T-cell (primary cell): Measurements from ENCODE around the gene NSG2. TPM values are rescaled to one million over a fixed set of nuclear protein-coding genes. Genes with fewer than 3 reads are reported as not detected.

Experiments used
- ATAC-seq, 4 experiments: fragments of 200-7000 bp in 3 of 4; fragments of 150-1000 bp in 1 of 4; cut with Tn5 transposase; replicated peaks in 1 of 4; 1 replicate in 3 of 4; 2 replicates in 1 of 4; pipeline ENCODE4 v1.10.0; 2021; ENCODE audit warnings: moderate library complexity in 3 of 4, mild to moderate bottlenecking in 2 of 4, moderate number of reproducible peaks in 1 of 4
- CTCF ChIA-PET, 2 donors: fragments of 300-600 bp; sonication (Branson Sonifier 250); formaldehyde crosslinking; loops; one replicate each; lab custom pipeline; 2022; ENCODE audit warnings: antibody characterized with exemption in 2 of 2; lab: Charles Lee
- POLR2A ChIA-PET, 2 donors: fragments of 300-600 bp; sonication (Branson Sonifier 250); formaldehyde crosslinking; loops; one replicate each; lab custom pipeline; 2022; ENCODE audit warnings: antibody characterized with exemption in 2 of 2; lab: Charles Lee
- DNase-seq, 35 experiments: peaks; one replicate each; pipeline versions ENCODE4 v3.0.0 to v3.0.0-alpha.2; 2013 to 2023
- H3K27ac ChIP-seq: one replicate; pipeline ENCODE4 v1.5.1; 2013; ENCODE audit warnings: low read length
- H3K27me3 ChIP-seq, 2 experiments: replicated peaks in 1 of 2; 1 replicate in 1 of 2; 2 replicates in 1 of 2; pipeline versions ENCODE4 v1.6.1 to v1.7.0; 2013; ENCODE audit warnings: low read length in 1 of 2, mixed read lengths in 1 of 2; ENCODE audit not compliant: control insufficient read depth in 2 of 2, insufficient read depth in 2 of 2; ENCODE audit errors: extremely low read depth in 1 of 2
- H3K36me3 ChIP-seq, 2 donors: 1 replicate in 1 of 2; 2 replicates in 1 of 2; pipeline versions ENCODE4 v1.6.1 to v1.7.0; 2013; ENCODE audit warnings: low read length in 1 of 2; ENCODE audit not compliant: control insufficient read depth in 2 of 2, insufficient read depth in 1 of 2; ENCODE audit errors: extremely low read depth in 1 of 2
- H3K4me1 ChIP-seq, 2 experiments: 1 replicate in 1 of 2; 2 replicates in 1 of 2; pipeline versions ENCODE4 v1.6.1 to v1.7.0; 2013; ENCODE audit warnings: low read length in 2 of 2, mixed read lengths in 1 of 2; ENCODE audit not compliant: insufficient read depth in 2 of 2, control insufficient read depth in 1 of 2; ENCODE audit errors: extremely low read depth in 1 of 2
- H3K4me3 ChIP-seq, 2 donors: 1 replicate in 1 of 2; 2 replicates in 1 of 2; pipeline versions ENCODE4 v1.5.1 to v1.7.0; 2013; ENCODE audit warnings: mild to moderate bottlenecking in 2 of 2, low read length in 1 of 2, moderate library complexity in 1 of 2; ENCODE audit not compliant: control insufficient read depth in 1 of 2; ENCODE audit errors: extremely low read depth in 1 of 2
- H3K9me3 ChIP-seq: 2 replicates; pipeline ENCODE4 v1.7.0; 2013
- H3K27ac Mint-ChIP-seq, 2 donors: one replicate each; pipeline ENCODE4 v1.8.0; 2020 to 2021; ENCODE audit warnings: mild to moderate bottlenecking in 2 of 2, mixed read lengths in 2 of 2
- H3K27me3 Mint-ChIP-seq, 2 donors: one replicate each; pipeline ENCODE4 v1.8.0; 2021 to 2022; ENCODE audit warnings: mixed read lengths in 2 of 2
- H3K36me3 Mint-ChIP-seq: one replicate; pipeline ENCODE4 v1.8.0; 2021; ENCODE audit warnings: mixed read lengths
- H3K4me1 Mint-ChIP-seq, 3 donors: one replicate each; pipeline ENCODE4 v1.8.0; 2020 to 2022; ENCODE audit warnings: mixed read lengths in 3 of 3, mild to moderate bottlenecking in 1 of 3
- H3K4me3 Mint-ChIP-seq, 3 donors: one replicate each; pipeline ENCODE4 v1.8.0; 2020 to 2022; ENCODE audit warnings: mild to moderate bottlenecking in 3 of 3, mixed read lengths in 3 of 3, moderate library complexity in 3 of 3
- H3K9me3 Mint-ChIP-seq, 3 donors: one replicate each; pipeline ENCODE4 v1.8.0; 2020 to 2022; ENCODE audit warnings: mixed read lengths in 3 of 3
- WGBS: methylation state at CpG from one replicate; pipeline ENCODE4 v1.1.5; 2013; ENCODE audit warnings: missing lambda C conversion rate; ENCODE audit not compliant: insufficient coverage; 5-methylcytosine and 5-hydroxymethylcytosine counted together
- total RNA-seq, 35 experiments: library from RNA in 6 of 35; stranded (reverse) in 6 of 35; fragments of 120-200 nt in 1 of 35; gene quantifications; one replicate each; pipeline versions ENCODE4 v1.2.1 to v1.2.4 and lab custom pipeline; 2013 to 2026

The NSG2 gene
- total RNA-seq, 5 donors from 2014 or later (not counting 1 experiment from before 2014, with no cell fraction given), result not detected

DNA sequence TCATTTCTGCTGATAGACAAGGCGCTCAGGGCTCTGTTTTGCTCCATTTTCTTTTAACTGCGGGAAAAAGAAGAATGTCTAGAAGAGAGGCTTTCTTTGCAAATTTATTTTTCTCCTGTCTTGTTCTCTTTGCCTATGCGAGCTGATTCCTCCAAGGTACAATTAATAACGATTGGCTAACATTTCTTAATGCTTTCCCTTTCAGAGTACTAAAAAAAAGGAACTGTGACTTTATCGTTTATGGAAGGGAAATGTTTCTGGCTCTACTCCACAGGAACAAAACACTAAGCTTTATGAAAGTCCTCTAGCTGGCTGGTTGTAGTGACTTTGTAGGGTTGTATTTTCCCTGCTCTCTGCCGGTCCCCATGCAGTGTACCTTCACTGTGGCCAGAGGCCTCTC, 11.7 kb downstream of the NSG2 start:
- no peak overlapping the region for H3K4me3 Mint-ChIP-seq
- H3K4me1 Mint-ChIP-seq, result no peaks in the 10 kb centered on the region
- no peak overlapping the region for H3K27ac Mint-ChIP-seq
- no peaks in the 10 kb centered on the region for H3K9me3 Mint-ChIP-seq
- Histone ChIP-seq H3K27me3 (no peaks in the 10 kb centered on the region), H3K36me3 (no peaks in the 10 kb centered on the region), H3K27ac (no peak overlapping the region), H3K4me1 (no peaks in the 10 kb centered on the region), H3K9me3 (no peaks in the 10 kb centered on the region), H3K4me3 (no peak overlapping the region)
- peaks cover 10 to 28% of the 10 kb centered on the region in 2 donors for H3K27me3 Mint-ChIP-seq
- ATAC-seq, result no peak
- WGBS, result 100% methylated on average over 1 of the region's 6 CpGs
- POLR2A ChIA-PET, result no interaction called here
- DNase-seq, result no peak
- H3K36me3 Mint-ChIP-seq, result no peaks in the 10 kb centered on the region
- CTCF ChIA-PET, result interaction anchor here in 1 of 2 donors (0.6 kb wide), 1 partner anchor 10 kb away, joined by 3 read pairs; no protein-coding TSS in a partner anchor

DNA sequence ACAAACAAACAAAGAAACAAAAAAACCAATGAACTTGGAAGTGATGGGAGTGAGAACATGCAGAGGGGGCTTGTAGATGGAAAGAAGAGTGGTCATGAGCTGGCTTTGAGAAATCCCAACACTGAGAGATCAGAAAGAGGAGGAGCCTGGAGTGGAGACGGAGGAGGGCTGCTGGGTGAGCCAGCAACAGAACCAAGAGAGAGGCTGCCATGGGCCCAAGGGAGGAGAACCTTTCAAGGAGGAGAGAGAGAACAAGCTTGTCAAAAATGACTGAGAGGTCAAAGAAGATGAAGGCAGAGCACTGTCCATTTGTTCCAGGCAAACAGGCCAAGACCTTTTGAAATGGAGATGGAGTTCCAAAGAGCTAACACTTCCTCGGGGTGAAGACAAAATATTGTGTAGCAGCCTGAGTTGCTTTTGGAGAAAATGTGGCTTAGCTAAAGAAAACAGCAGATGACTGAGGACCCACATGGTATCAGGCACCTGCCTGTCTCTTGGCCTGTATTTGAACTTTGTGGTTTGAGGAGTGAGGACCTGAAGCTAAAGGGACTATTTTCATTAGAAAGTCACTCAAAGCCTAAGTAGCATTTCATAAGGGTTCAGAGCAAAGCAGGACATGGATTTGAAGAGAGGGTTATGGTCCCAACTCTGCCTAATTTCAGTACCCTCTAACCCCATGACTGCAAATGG, 13.1 kb downstream of the NSG2 start:
- WGBS, result 86% methylated on average over 2 of the region's 2 CpGs
- Histone ChIP-seq H3K36me3 (no peaks in the 10 kb centered on the region), H3K27me3 (peaks cover 0 to 3% of the 10 kb centered on the region in 2 experiments), H3K4me1 (no peaks in the 10 kb centered on the region), H3K4me3 (no peak overlapping the region), H3K27ac (no peak overlapping the region), H3K9me3 (no peaks in the 10 kb centered on the region)
- Mint-ChIP-seq H3K27ac (no peak overlapping the region), H3K4me3 (no peak overlapping the region), H3K36me3 (no peaks in the 10 kb centered on the region), H3K9me3 (no peaks in the 10 kb centered on the region), H3K4me1 (no peaks in the 10 kb centered on the region), H3K27me3 (peaks cover 10 to 38% of the 10 kb centered on the region in 2 donors)
- POLR2A ChIA-PET, result interaction anchor here in 1 of 2 donors (0.5 kb wide), 1 partner anchor 23 kb away, joined by 4 read pairs; no protein-coding TSS in a partner anchor
- CTCF ChIA-PET, result interaction anchor here in 1 of 2 donors (0.6 kb wide), 1 partner anchor 139 kb away, joined by 3 read pairs; no protein-coding TSS in a partner anchor
- DNase-seq, result no peak
- no peak for ATAC-seq

DNA sequence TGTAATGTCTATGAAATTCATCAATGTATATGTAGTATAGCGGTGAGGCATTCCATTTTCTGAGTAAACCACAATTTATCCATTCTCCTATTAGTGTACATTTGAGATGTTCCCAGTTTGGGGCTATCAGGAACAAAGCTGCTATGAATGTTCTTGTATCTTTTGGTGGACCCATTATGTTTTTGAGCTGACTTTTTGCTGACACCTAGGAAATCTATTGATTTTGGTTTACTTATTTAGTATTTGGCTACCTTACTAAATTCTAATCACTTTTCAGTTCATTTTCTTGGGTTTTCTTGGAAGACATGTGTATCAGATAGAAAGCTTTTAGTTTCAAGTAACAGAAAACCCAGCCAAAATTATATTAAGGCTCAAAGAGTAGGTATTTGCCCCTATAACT, 13.7 kb downstream of the NSG2 start:
- no peaks in the 10 kb centered on the region for H3K9me3 Mint-ChIP-seq
- ATAC-seq, result no peak
- H3K4me1 Mint-ChIP-seq, result no peaks in the 10 kb centered on the region
- DNase-seq, result no peak
- CTCF ChIA-PET, result interaction anchor here in 1 of 2 donors (0.6 kb wide), 1 partner anchor 138 kb away, joined by 3 read pairs; no protein-coding TSS in a partner anchor
- Histone ChIP-seq H3K4me3 (no peak overlapping the region), H3K27ac (no peak overlapping the region), H3K27me3 (peaks cover 0 to 5% of the 10 kb centered on the region in 2 experiments), H3K36me3 (no peaks in the 10 kb centered on the region), H3K4me1 (no peaks in the 10 kb centered on the region), H3K9me3 (no peaks in the 10 kb centered on the region)
- POLR2A ChIA-PET, result no interaction called here
- no peaks in the 10 kb centered on the region for H3K36me3 Mint-ChIP-seq
- H3K4me3 Mint-ChIP-seq, result no peak overlapping the region
- peaks cover 10 to 44% of the 10 kb centered on the region in 2 donors for H3K27me3 Mint-ChIP-seq
- WGBS, result no CpG with 5 or more reads among the region's 1 CpG
- H3K27ac Mint-ChIP-seq, result no peak overlapping the region

DNA sequence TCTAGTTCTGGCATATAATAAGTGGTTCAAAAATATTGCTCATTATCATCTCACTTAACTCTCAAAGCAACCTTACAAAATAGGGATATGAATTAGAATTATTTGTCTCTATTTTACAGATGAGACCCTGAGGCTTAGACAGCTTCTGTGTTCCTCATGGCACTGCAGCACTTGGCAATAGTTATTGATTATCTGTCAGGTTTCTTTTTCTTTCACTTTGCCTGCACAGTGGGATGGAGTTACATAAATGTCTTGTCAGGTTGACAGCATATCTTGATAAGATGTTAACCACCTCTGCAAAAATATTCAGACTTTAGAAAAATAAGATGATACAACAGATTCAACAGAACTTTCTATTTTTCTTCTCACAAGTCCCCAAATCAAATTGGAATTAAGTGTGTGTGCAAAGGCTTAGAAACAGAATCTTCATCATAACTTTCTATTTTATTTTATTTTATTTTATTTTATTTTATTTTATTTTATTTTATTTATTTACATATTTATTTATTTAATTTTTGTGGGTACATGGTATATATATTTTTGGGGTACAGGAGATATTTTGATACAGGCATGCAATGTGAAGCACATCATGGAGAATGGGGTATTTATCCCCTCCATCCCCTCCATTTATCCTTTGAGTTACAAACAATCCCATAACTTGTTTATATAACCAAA, 17.7 kb downstream of the NSG2 start:
- Mint-ChIP-seq H3K36me3 (no peaks in the 10 kb centered on the region), H3K27me3 (peaks cover 17 to 36% of the 10 kb centered on the region in 2 donors), H3K27ac (no peak overlapping the region), H3K4me1 (no peaks in the 10 kb centered on the region), H3K4me3 (no peak overlapping the region), H3K9me3 (no peaks in the 10 kb centered on the region)
- no peaks in the 10 kb centered on the region for H3K4me1 ChIP-seq
- peaks cover 0 to 23% of the 10 kb centered on the region in 2 experiments for H3K27me3 ChIP-seq
- ATAC-seq, result no peak
- no peak for DNase-seq
- H3K36me3 ChIP-seq, result no peaks in the 10 kb centered on the region
- ChIA-PET POLR2A (no interaction called here), CTCF (no interaction called here)
- no peak overlapping the region for H3K27ac ChIP-seq
- no peaks in the 10 kb centered on the region for H3K9me3 ChIP-seq
- no peak overlapping the region for H3K4me3 ChIP-seq

DNA sequence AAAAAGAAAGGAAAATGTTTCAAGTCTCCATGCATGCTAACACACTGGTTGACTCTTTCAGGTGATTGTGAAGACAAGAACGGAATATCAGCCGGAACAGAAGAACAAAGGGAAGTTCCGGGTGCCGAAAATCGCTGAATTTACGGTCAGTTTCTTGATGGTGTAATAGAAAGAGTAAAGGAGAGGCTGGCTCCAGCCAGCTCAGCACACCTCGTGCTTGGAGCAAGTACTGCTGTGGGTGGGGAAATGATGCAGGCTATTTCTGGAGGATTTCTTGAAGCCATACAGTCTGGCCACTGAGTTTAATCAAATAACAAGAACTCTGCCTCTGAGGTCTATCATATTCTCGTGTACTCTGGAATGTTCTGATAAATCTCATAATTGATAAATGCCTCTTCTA, 18.7 kb downstream of the NSG2 start:
- H3K36me3 Mint-ChIP-seq, result no peaks in the 10 kb centered on the region
- H3K27me3 Mint-ChIP-seq, result peaks cover 14 to 35% of the 10 kb centered on the region in 2 donors
- H3K27ac Mint-ChIP-seq, result no peak overlapping the region
- ChIA-PET POLR2A (no interaction called here), CTCF (no interaction called here)
- no peak for ATAC-seq
- H3K4me3 ChIP-seq, result no peak overlapping the region
- no peaks in the 10 kb centered on the region for H3K36me3 ChIP-seq
- 43% methylated on average over 7 of the region's 8 CpGs for WGBS
- peaks cover 0 to 23% of the 10 kb centered on the region in 2 experiments for H3K27me3 ChIP-seq
- H3K27ac ChIP-seq, result no peak overlapping the region
- H3K9me3 Mint-ChIP-seq, result no peaks in the 10 kb centered on the region
- no peak overlapping the region for H3K4me3 Mint-ChIP-seq
- H3K4me1 ChIP-seq, result no peaks in the 10 kb centered on the region
- H3K9me3 ChIP-seq, result no peaks in the 10 kb centered on the region
- no peak for DNase-seq
- no peaks in the 10 kb centered on the region for H3K4me1 Mint-ChIP-seq

DNA sequence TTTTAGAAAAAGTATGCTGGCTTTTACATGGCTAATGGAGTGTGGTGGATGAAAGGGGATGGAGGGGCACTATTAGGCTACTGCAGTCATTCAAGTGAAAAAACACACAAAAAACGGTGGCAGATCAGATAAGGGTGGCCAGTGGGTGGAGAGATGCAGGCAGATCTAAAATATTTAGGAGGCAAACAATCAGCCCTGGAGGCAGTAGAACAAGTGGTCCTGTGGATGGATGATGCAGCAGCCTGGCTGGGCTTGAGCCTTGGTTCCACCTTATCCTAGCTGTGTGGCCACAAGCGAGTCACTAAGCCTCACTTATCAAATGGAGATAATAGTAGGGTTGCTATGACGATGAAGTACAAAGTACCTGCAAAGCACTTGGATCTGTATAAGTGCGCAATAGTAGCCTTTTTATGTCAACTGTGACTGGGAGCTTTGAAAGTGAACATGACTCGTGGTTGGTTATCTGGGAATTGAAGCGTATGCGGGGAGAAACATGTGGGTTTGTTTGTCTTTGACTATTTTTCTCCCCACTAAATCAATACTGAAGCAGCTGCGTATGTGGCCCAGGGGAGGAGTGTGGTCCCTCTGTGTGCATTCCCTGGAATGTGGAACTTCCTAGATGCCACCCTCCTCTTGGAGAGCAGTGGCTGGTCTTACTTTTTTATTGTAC, 20.2 kb downstream of the NSG2 start:
- Histone ChIP-seq H3K36me3 (no peaks in the 10 kb centered on the region), H3K27ac (no peak overlapping the region), H3K4me1 (no peaks in the 10 kb centered on the region), H3K9me3 (no peaks in the 10 kb centered on the region), H3K27me3 (peaks cover 0 to 25% of the 10 kb centered on the region in 2 experiments), H3K4me3 (no peak overlapping the region)
- Mint-ChIP-seq H3K9me3 (no peaks in the 10 kb centered on the region), H3K4me1 (no peaks in the 10 kb centered on the region), H3K27me3 (peaks cover 14 to 35% of the 10 kb centered on the region in 2 donors), H3K36me3 (no peaks in the 10 kb centered on the region), H3K27ac (no peak overlapping the region), H3K4me3 (no peak overlapping the region)
- DNase-seq (no peak), ATAC-seq (no peak)
- WGBS, result 67% methylated on average over 3 of the region's 8 CpGs
- CTCF ChIA-PET, result no interaction called here
- POLR2A ChIA-PET, result no interaction called here
